ENCODE measurements around the gene GABBR2. TPM values are rescaled to one million over a fixed set of nuclear protein-coding genes. Genes with fewer than 3 reads are reported as not detected.

The GABBR2 gene
- total RNA-seq, 1 experiment from 2014 or later, result 0.76 TPM

DNA sequence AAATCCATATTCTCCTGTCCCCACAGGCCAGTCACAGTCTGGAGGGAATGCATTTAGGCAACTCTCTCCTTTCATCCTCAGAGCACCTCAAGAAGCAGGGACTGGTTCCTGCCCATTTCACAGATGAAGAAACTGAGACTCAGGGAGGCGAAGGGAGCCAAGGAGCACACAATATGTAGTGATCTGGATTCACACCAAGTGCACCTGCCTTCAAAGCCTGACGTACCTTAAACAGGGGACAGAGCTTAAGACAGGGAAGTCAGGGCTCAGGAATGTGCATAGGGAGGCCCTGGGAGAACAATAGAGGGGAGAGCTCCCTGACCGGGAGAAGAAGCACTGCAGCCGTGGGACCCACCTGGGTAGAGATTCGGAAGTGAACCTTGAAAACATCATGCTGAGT lies 83.0 kb downstream of the GABBR2 start:
- no peaks in the 10 kb centered on the region for H3K9me3 ChIP-seq (ENCODE audit: insufficient read depth, low read depth)
- ChIA-PET CTCF (no interaction called here), POLR2A (ENCODE audit: unreplicated experiment) (no interaction called here)
- no peaks in the 10 kb centered on the region for H3F3A ChIP-seq (ENCODE audit: insufficient read depth, low read depth)
- no peak overlapping the region for H3K4me2 ChIP-seq
- H4K20me1 ChIP-seq (ENCODE audit: insufficient read depth), result no peaks in the 10 kb centered on the region
- no peak overlapping the region for H3K4me3 ChIP-seq
- H3K79me2 ChIP-seq (ENCODE audit: low read depth), result no peaks in the 10 kb centered on the region
- no peaks in the 10 kb centered on the region for H3K27me3 ChIP-seq (ENCODE audit: insufficient read depth, low read depth)
- no peak overlapping the region for H2AFZ ChIP-seq
- TF ChIP-seq EZH2 (IDR thresholded peaks at IDR 0.05; ENCODE audit: low read depth), result no peak
- TF ChIP-seq, protein P1, sequence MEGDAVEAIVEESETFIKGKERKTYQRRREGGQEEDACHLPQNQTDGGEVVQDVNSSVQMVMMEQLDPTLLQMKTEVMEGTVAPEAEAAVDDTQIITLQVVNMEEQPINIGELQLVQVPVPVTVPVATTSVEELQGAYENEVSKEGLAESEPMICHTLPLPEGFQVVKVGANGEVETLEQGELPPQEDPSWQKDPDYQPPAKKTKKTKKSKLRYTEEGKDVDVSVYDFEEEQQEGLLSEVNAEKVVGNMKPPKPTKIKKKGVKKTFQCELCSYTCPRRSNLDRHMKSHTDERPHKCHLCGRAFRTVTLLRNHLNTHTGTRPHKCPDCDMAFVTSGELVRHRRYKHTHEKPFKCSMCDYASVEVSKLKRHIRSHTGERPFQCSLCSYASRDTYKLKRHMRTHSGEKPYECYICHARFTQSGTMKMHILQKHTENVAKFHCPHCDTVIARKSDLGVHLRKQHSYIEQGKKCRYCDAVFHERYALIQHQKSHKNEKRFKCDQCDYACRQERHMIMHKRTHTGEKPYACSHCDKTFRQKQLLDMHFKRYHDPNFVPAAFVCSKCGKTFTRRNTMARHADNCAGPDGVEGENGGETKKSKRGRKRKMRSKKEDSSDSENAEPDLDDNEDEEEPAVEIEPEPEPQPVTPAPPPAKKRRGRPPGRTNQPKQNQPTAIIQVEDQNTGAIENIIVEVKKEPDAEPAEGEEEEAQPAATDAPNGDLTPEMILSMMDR (conservative IDR thresholded peaks at IDR 0.05), result no peak
- intact Hi-C loops (cut with micrococcal nuclease; ENCODE audit: unreplicated experiment), result no loop called here
- BruUV-seq (replicated peaks), result no TSS peak
- DNase-seq, result no peak
- H3K27ac ChIP-seq, result no peak overlapping the region
- H3K36me3 ChIP-seq (ENCODE audit: low read depth), result no peaks in the 10 kb centered on the region
- H3K4me1 ChIP-seq (replicated peaks; ENCODE audit: insufficient read depth), result no peaks in the 10 kb centered on the region
- no peaks in the 10 kb centered on the region for H3K9me2 ChIP-seq (ENCODE audit: insufficient read depth)

DNA sequence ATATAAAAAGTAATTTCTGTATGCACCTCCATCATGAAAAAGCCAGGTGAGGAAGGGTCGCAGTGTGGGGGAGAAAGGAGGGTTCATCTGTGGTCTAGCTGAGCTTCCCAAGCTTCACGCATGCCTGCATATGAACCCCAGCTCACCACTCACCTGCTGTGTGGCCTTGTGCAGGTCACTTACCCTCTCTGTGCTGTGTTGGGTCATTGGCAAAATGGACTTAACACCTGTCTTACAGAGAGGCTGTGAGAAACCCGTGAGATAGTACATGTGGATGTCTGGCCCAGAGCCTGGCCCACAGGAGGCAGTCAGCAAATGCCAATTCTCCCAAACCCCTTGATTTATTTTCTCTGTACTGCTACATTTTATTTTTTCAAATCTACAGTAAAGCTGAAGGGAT lies 88.9 kb downstream of the GABBR2 start:
- POLR2A ChIA-PET (ENCODE audit: unreplicated experiment), result no interaction called here
- H3K9me3 ChIP-seq (ENCODE audit: insufficient read depth, low read depth), result no peaks in the 10 kb centered on the region
- intact Hi-C loops (cut with micrococcal nuclease; ENCODE audit: unreplicated experiment), result no loop called here
- BruUV-seq (replicated peaks), result no TSS peak
- no peaks in the 10 kb centered on the region for H3K27me3 ChIP-seq (ENCODE audit: insufficient read depth, low read depth)
- no peaks in the 10 kb centered on the region for H3K79me2 ChIP-seq (ENCODE audit: low read depth)
- no peak for DNase-seq
- no peak overlapping the region for H2AFZ ChIP-seq
- H3K36me3 ChIP-seq (ENCODE audit: low read depth), result no peaks in the 10 kb centered on the region
- H3K9me2 ChIP-seq (ENCODE audit: insufficient read depth), result no peaks in the 10 kb centered on the region
- no peak overlapping the region for H3K4me2 ChIP-seq
- H4K20me1 ChIP-seq (ENCODE audit: insufficient read depth), result no peaks in the 10 kb centered on the region
- no peaks in the 10 kb centered on the region for H3K4me1 ChIP-seq (replicated peaks; ENCODE audit: insufficient read depth)
- H3K27ac ChIP-seq, result no peak overlapping the region
- CTCF ChIA-PET, result no interaction called here
- H3K4me3 ChIP-seq, result no peak overlapping the region
- TF ChIP-seq EZH2 (IDR thresholded peaks at IDR 0.05; ENCODE audit: low read depth), result no peak
- TF ChIP-seq, protein P1 (conservative IDR thresholded peaks at IDR 0.05), result no peak
- H3F3A ChIP-seq (ENCODE audit: insufficient read depth, low read depth), result no peaks in the 10 kb centered on the region

- H3K27ac ChIP-seq, result no peak overlapping the region
- H3F3A ChIP-seq (ENCODE audit: insufficient read depth, low read depth), result 0 out of 2 replicates have a peak, but pooled peaks cover 5% of the 10 kb centered on the region
- BruUV-seq (replicated peaks), result no TSS peak
- no peak overlapping the region for H3K4me3 ChIP-seq
- H3K79me2 ChIP-seq (ENCODE audit: low read depth), result no peaks in the 10 kb centered on the region
- TF ChIP-seq, protein P1 (conservative IDR thresholded peaks at IDR 0.05), result no peak
- TF ChIP-seq EZH2 (IDR thresholded peaks at IDR 0.05; ENCODE audit: low read depth), result no peak
- H3K9me3 ChIP-seq (ENCODE audit: insufficient read depth, low read depth), result no peaks in the 10 kb centered on the region; the same call in 1 of the 2 replicates
- H2AFZ ChIP-seq, result no peak overlapping the region
- no peak for DNase-seq
- POLR2A ChIA-PET (ENCODE audit: unreplicated experiment), result no interaction called here
- no peak overlapping the region for H3K4me2 ChIP-seq
- CTCF ChIA-PET, result no interaction called here
- no peaks in the 10 kb centered on the region for H3K27me3 ChIP-seq (ENCODE audit: insufficient read depth, low read depth)
- intact Hi-C loops (cut with micrococcal nuclease; ENCODE audit: unreplicated experiment), result no loop called here
- H3K4me1 ChIP-seq (replicated peaks; ENCODE audit: insufficient read depth), result peaks cover 5% of the 10 kb centered on the region; the same call in 1 of the 2 replicates
- H3K9me2 ChIP-seq (ENCODE audit: insufficient read depth), result no peaks in the 10 kb centered on the region
- no peaks in the 10 kb centered on the region for H3K36me3 ChIP-seq (ENCODE audit: low read depth)
- H4K20me1 ChIP-seq (ENCODE audit: insufficient read depth), result no peaks in the 10 kb centered on the region
Observed at GRCh38 chr9:98615633-98616032, 93.1 kb downstream of the GABBR2 start.
